ENCODE data around the gene SLC16A1.
A peak's percentile ranks its signal among the peaks of the same experiment; 100 is the strongest.

The SLC16A1 gene

GRCh38 chr1:112925015-112925414, 31.0 kb downstream of the SLC16A1 start:
- H3K9me3 ChIP-seq (ENCODE audit: insufficient read depth, low read depth, low read length), result no peaks in the 10 kb centered on the region
- no peaks in the 10 kb centered on the region for H3F3A ChIP-seq (ENCODE audit: low read depth)
- H4K20me1 ChIP-seq (ENCODE audit: insufficient read depth, low read length, poor library complexity, severe bottlenecking), result peaks cover 6% of the 10 kb centered on the region
- H3K27me3 ChIP-seq (ENCODE audit: insufficient read depth, low read length, poor library complexity, severe bottlenecking), result no peaks in the 10 kb centered on the region
- H3K9ac ChIP-seq (ENCODE audit: low read depth, low read length, poor library complexity, severe bottlenecking), result no peak overlapping the region
- H3K4me3 ChIP-seq (ENCODE audit: low read length, poor library complexity, severe bottlenecking), result no peak overlapping the region
- H3K36me3 ChIP-seq (ENCODE audit: insufficient read depth, low read length), result peaks cover 78% of the 10 kb centered on the region; the same call in 1 of the 2 replicates
- no peaks in the 10 kb centered on the region for H3K9me2 ChIP-seq (replicated peaks; ENCODE audit: low read depth, low read length)
- H3K79me2 ChIP-seq (ENCODE audit: insufficient read depth, low read length), result peaks cover 24% of the 10 kb centered on the region
- TF ChIP-seq CTCF (conservative IDR thresholded peaks at IDR 0.05; ENCODE audit: low read length), result no peak; the same call in 1 of the 2 replicates
- TF ChIP-seq EZH2phosphoT487 (IDR thresholded peaks at IDR 0.05; ENCODE audit: borderline replicate concordance), result no peak
- H3K4me1 ChIP-seq (ENCODE audit: insufficient read depth, low read length, poor library complexity, severe bottlenecking), result no peaks in the 10 kb centered on the region
- H3K4me2 ChIP-seq (ENCODE audit: low read depth, low read length, poor library complexity, severe bottlenecking), result no peak overlapping the region
- H2AFZ ChIP-seq (ENCODE audit: low read length), result no peak overlapping the region

- TF ChIP-seq CTCF (conservative IDR thresholded peaks at IDR 0.05; ENCODE audit: low read length), result 0 out of 2 replicates have a peak, but pooled peaks have one; percentile 15
- no peak for TF ChIP-seq EZH2phosphoT487 (IDR thresholded peaks at IDR 0.05; ENCODE audit: borderline replicate concordance)
- peaks cover 79% of the 10 kb centered on the region; the same call in 1 of the 2 replicates for H3K36me3 ChIP-seq (ENCODE audit: insufficient read depth, low read length)
- peaks cover 13% of the 10 kb centered on the region; the same call in 1 of the 2 replicates for H3K79me2 ChIP-seq (ENCODE audit: insufficient read depth, low read length)
Measured at GRCh38 chr1:112923959-112924349, 32.0 kb downstream of the SLC16A1 start.

GRCh38 chr1:112923234-112923958, 32.6 kb downstream of the SLC16A1 start:
- Histone ChIP-seq H4K20me1 (ENCODE audit: insufficient read depth, low read length, poor library complexity, severe bottlenecking) (no peaks in the 10 kb centered on the region), H2AFZ (ENCODE audit: low read length) (no peak overlapping the region), H3F3A (ENCODE audit: low read depth) (no peaks in the 10 kb centered on the region), H3K36me3 (ENCODE audit: insufficient read depth, low read length) (peaks cover 77% of the 10 kb centered on the region; the same call in 1 of the 2 replicates), H3K4me1 (ENCODE audit: insufficient read depth, low read length, poor library complexity, severe bottlenecking) (no peaks in the 10 kb centered on the region), H3K9me2 (replicated peaks; ENCODE audit: low read depth, low read length) (no peaks in the 10 kb centered on the region), H3K27me3 (ENCODE audit: insufficient read depth, low read length, poor library complexity, severe bottlenecking) (no peaks in the 10 kb centered on the region), H3K4me3 (ENCODE audit: low read length, poor library complexity, severe bottlenecking) (no peak overlapping the region), H3K4me2 (ENCODE audit: low read depth, low read length, poor library complexity, severe bottlenecking) (no peak overlapping the region), H3K79me2 (ENCODE audit: insufficient read depth, low read length) (peaks cover 10% of the 10 kb centered on the region; the same call in 1 of the 2 replicates), H3K9me3 (ENCODE audit: insufficient read depth, low read depth, low read length) (no peaks in the 10 kb centered on the region), H3K9ac (ENCODE audit: low read depth, low read length, poor library complexity, severe bottlenecking) (no peak overlapping the region)
- TF ChIP-seq EZH2phosphoT487 (IDR thresholded peaks at IDR 0.05; ENCODE audit: borderline replicate concordance), result no peak
- no peak for TF ChIP-seq CTCF (conservative IDR thresholded peaks at IDR 0.05; ENCODE audit: low read length)

More at GRCh38 chr1:112923959-112924349, 32.0 kb downstream of the SLC16A1 start:
- no peaks in the 10 kb centered on the region for H3K27me3 ChIP-seq (ENCODE audit: insufficient read depth, low read length, poor library complexity, severe bottlenecking)
- no peak overlapping the region for H3K4me3 ChIP-seq (ENCODE audit: low read length, poor library complexity, severe bottlenecking)
- H2AFZ ChIP-seq (ENCODE audit: low read length), result no peak overlapping the region
- no peaks in the 10 kb centered on the region for H3K9me3 ChIP-seq (ENCODE audit: insufficient read depth, low read depth, low read length)
- H3K4me1 ChIP-seq (ENCODE audit: insufficient read depth, low read length, poor library complexity, severe bottlenecking), result no peaks in the 10 kb centered on the region
- H3K9me2 ChIP-seq (replicated peaks; ENCODE audit: low read depth, low read length), result no peaks in the 10 kb centered on the region
- no peak overlapping the region for H3K9ac ChIP-seq (ENCODE audit: low read depth, low read length, poor library complexity, severe bottlenecking)
- no peak overlapping the region for H3K4me2 ChIP-seq (ENCODE audit: low read depth, low read length, poor library complexity, severe bottlenecking)
- H4K20me1 ChIP-seq (ENCODE audit: insufficient read depth, low read length, poor library complexity, severe bottlenecking), result no peaks in the 10 kb centered on the region
- H3F3A ChIP-seq (ENCODE audit: low read depth), result no peaks in the 10 kb centered on the region
